ENCODE measurements around the gene SPEF2. TPM values are rescaled to one million over a fixed set of nuclear protein-coding genes. Genes with fewer than 3 reads are reported as not detected.

The SPEF2 gene
- total and polyA plus RNA-seq, 2 donors (not counting 1 experiment from before 2014, with no cell fraction given) = 0.31 to 0.59 TPM

DNA sequence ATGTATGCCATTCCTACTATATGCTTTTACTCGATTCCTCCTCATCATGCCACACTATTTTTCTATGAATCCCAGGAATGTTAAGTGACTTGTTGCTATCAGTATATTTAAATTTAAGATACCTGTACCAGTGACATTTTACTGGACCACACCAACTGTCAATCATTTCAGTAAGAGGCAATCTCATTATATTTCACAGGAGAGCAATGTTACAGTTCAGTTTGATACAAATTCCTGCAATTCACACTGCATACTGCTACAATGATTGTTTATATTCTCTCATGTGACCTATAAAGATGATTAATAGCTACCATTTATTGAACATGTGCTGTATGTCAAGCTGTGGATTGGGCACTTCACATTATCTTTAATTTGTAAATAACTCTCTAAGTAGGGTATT, 30.0 kb downstream of the SPEF2 start:
- Histone ChIP-seq H3K4me3 (ENCODE audit: control extremely low read depth in 1 of 5, extremely low read depth in 1 of 5, insufficient read depth in 1 of 5, low read depth in 2 of 5, low read length in 4 of 5) (no peak overlapping the region), H4K20me1 (ENCODE audit: control insufficient read depth, insufficient read depth, low read length, poor library complexity, severe bottlenecking) (no peaks in the 10 kb centered on the region), H3K9ac (ENCODE audit: low read length) (no peak overlapping the region), H3K36me3 (replicated peaks in 1 of 2; ENCODE audit: control extremely low read depth in 1 of 2, control insufficient read depth in 1 of 2, extremely low read depth in 1 of 2, insufficient read depth in 2 of 2, low read length in 1 of 2) (no peaks in the 10 kb centered on the region), H3K27ac (ENCODE audit: low read length in 2 of 2) (no peak overlapping the region), H3K27me3 (replicated peaks in 1 of 4; ENCODE audit: control extremely low read depth in 1 of 4, control insufficient read depth in 3 of 4, insufficient read depth in 4 of 4, low read length in 3 of 4) (no peaks in the 10 kb centered on the region), H3K4me2 (replicated peaks; ENCODE audit: low read depth, low read length, poor library complexity, severe bottlenecking) (no peak overlapping the region), H3K79me2 (ENCODE audit: control insufficient read depth, insufficient read depth, low read length) (no peaks in the 10 kb centered on the region), H2AFZ (ENCODE audit: insufficient read depth, low read depth, low read length, poor library complexity, severe bottlenecking) (no peak overlapping the region), H3K4me1 (ENCODE audit: control insufficient read depth in 2 of 2, insufficient read depth in 2 of 2, low read length in 2 of 2) (no peaks in the 10 kb centered on the region), H3K9me3 (ENCODE audit: control extremely low read depth in 1 of 3, control insufficient read depth in 2 of 3, insufficient read depth in 1 of 3, low read length in 2 of 3) (no peaks in the 10 kb centered on the region)
- no peak overlapping the region for H3K27ac Mint-ChIP-seq
- intact Hi-C loops (cut with micrococcal nuclease) = no loop called here
- TF ChIP-seq EZH2 (IDR thresholded peaks at IDR 0.05; ENCODE audit: borderline replicate concordance, insufficient read depth, low read depth, low read length, poor library complexity, severe bottlenecking) = no peak
- TF ChIP-seq, protein P1, sequence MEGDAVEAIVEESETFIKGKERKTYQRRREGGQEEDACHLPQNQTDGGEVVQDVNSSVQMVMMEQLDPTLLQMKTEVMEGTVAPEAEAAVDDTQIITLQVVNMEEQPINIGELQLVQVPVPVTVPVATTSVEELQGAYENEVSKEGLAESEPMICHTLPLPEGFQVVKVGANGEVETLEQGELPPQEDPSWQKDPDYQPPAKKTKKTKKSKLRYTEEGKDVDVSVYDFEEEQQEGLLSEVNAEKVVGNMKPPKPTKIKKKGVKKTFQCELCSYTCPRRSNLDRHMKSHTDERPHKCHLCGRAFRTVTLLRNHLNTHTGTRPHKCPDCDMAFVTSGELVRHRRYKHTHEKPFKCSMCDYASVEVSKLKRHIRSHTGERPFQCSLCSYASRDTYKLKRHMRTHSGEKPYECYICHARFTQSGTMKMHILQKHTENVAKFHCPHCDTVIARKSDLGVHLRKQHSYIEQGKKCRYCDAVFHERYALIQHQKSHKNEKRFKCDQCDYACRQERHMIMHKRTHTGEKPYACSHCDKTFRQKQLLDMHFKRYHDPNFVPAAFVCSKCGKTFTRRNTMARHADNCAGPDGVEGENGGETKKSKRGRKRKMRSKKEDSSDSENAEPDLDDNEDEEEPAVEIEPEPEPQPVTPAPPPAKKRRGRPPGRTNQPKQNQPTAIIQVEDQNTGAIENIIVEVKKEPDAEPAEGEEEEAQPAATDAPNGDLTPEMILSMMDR (IDR thresholded peaks at IDR 0.05) = no peak
- no peaks in the 10 kb centered on the region for H3K27me3 Mint-ChIP-seq
- ATAC-seq (ENCODE audit: low read depth) = no peak
- DNase-seq = no peak
- POLR2A ChIA-PET = no interaction called here
- no CpG with 5 or more reads among the region's 1 CpG for WGBS (ENCODE audit: insufficient coverage)
- H3K9me3 Mint-ChIP-seq (ENCODE audit: insufficient read depth) = no peaks in the 10 kb centered on the region
- no peak overlapping the region for H3K4me3 Mint-ChIP-seq
- no peaks in the 10 kb centered on the region for H3K4me1 Mint-ChIP-seq
- CTCF ChIA-PET = no interaction called here

DNA sequence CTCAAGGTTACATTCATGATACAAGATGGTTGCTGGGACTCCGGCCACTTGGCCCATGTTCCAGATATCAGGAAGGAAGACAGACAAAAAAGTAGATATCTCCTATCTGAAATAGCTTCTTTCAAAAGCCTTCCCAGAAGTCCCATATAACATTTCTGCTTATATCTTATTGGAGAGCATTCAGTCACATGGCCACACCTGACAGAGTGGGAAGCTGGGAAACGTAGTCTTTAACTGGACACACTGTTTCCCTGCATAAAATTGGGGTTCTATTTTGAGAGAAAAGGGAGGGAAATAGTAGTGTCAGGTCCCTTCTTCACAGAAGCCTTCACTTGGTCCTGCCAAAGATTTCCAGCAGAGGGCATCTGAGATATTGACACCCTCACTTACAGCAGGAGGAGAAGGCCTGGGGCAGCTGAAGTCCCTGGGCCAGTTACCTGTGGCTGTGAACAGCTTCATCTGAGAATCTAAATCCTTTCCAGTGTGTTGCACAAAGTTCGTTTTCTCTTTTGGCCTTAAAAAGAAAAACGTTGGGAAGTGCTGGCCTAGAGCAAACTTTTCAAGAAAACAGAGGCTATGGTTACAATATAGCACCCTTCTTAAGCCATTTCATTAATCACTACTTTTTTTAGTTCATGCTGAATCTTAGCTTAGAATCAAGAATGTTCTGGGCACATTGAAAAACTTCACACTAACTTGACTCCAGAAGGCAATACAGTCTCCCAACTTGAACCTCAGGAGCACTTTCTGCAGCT, 33.5 kb downstream of the SPEF2 start:
- intact Hi-C loops (cut with micrococcal nuclease) = no loop called here
- no peak overlapping the region for H3K4me2 ChIP-seq (replicated peaks; ENCODE audit: low read depth, low read length, poor library complexity, severe bottlenecking)
- ATAC-seq (ENCODE audit: low read depth) (no peak), DNase-seq (no peak)
- H3K79me2 ChIP-seq (ENCODE audit: control insufficient read depth, insufficient read depth, low read length) = no peaks in the 10 kb centered on the region
- no peak overlapping the region for H3K27ac Mint-ChIP-seq
- no peaks in the 10 kb centered on the region for H3K9me3 ChIP-seq (ENCODE audit: control extremely low read depth in 1 of 3, control insufficient read depth in 2 of 3, insufficient read depth in 1 of 3, low read length in 2 of 3)
- H4K20me1 ChIP-seq (ENCODE audit: control insufficient read depth, insufficient read depth, low read length, poor library complexity, severe bottlenecking) = no peaks in the 10 kb centered on the region
- no peak overlapping the region for H3K4me3 Mint-ChIP-seq
- no peak for TF ChIP-seq EZH2 (IDR thresholded peaks at IDR 0.05; ENCODE audit: borderline replicate concordance, insufficient read depth, low read depth, low read length, poor library complexity, severe bottlenecking)
- TF ChIP-seq, protein P1 (IDR thresholded peaks at IDR 0.05) = peak; percentile 17
- H3K9ac ChIP-seq (ENCODE audit: low read length) = no peak overlapping the region
- H3K4me3 ChIP-seq (ENCODE audit: control extremely low read depth in 1 of 5, extremely low read depth in 1 of 5, insufficient read depth in 1 of 5, low read depth in 2 of 5, low read length in 4 of 5) = no peak overlapping the region
- no peaks in the 10 kb centered on the region for H3K9me3 Mint-ChIP-seq (ENCODE audit: insufficient read depth)
- no peaks in the 10 kb centered on the region for H3K36me3 ChIP-seq (replicated peaks in 1 of 2; ENCODE audit: control extremely low read depth in 1 of 2, control insufficient read depth in 1 of 2, extremely low read depth in 1 of 2, insufficient read depth in 2 of 2, low read length in 1 of 2)
- ChIA-PET POLR2A (no interaction called here), CTCF (interaction anchor here (0.8 to 1.9 kb wide), 3 partner anchors 126 to 1042 kb away, joined by 3 to 12 read pairs (median 3); no protein-coding TSS in a partner anchor)
- no peak overlapping the region for H2AFZ ChIP-seq (ENCODE audit: insufficient read depth, low read depth, low read length, poor library complexity, severe bottlenecking)
- H3K27me3 ChIP-seq (replicated peaks in 1 of 4; ENCODE audit: control extremely low read depth in 1 of 4, control insufficient read depth in 3 of 4, insufficient read depth in 4 of 4, low read length in 3 of 4) = no peaks in the 10 kb centered on the region
- 57% methylated on average over 2 of the region's 4 CpGs for WGBS (ENCODE audit: insufficient coverage)
- H3K27me3 Mint-ChIP-seq = no peaks in the 10 kb centered on the region
- H3K4me1 ChIP-seq (ENCODE audit: control insufficient read depth in 2 of 2, insufficient read depth in 2 of 2, low read length in 2 of 2) = no peaks in the 10 kb centered on the region
- H3K4me1 Mint-ChIP-seq = no peaks in the 10 kb centered on the region
- no peak overlapping the region for H3K27ac ChIP-seq (ENCODE audit: low read length in 2 of 2)
